AG04449 (cell line): Measurements from ENCODE around the gene SPIRE1.

Source experiments
- CTCF ChIA-PET: fragments of 350-600 bp; formaldehyde crosslinking; extraction: SDS; loops from one replicate; lab custom pipeline; 2021; ENCODE audit warnings: antibody characterized with exemption; lab: Yijun Ruan, JAX
- POLR2A ChIA-PET: fragments of 400-600, 350-600 bp; formaldehyde crosslinking; extraction: SDS; loops from one replicate; lab custom pipeline; 2020; ENCODE audit warnings: antibody characterized with exemption, inconsistent platforms; lab: Yijun Ruan, JAX
- DNase-seq: peaks from one replicate; pipeline ENCODE4 v3.0.0-alpha.2; 2010; ENCODE audit warnings: low read depth, low spot score
- H3K4me3 ChIP-seq: 2 replicates; pipeline ENCODE4 v1.5.1; 2011; ENCODE audit warnings: low read depth, mild to moderate bottlenecking, control low read depth, low read length
- CTCF ChIP-seq: IDR thresholded peaks from one replicate; pipeline ENCODE4 v1.5.1; 2011; ENCODE audit warnings: mild to moderate bottlenecking, moderate library complexity, low read length, control low read depth, inconsistent platforms; ENCODE audit not compliant: insufficient read depth; ENCODE audit errors: missing control alignments

SPIRE1 gene

GRCh38 chr18:12443551-12443950 is 214.4 kb downstream of the SPIRE1 start:
- ChIA-PET CTCF (no interaction called here), POLR2A (no interaction called here)
- TF ChIP-seq CTCF, result no peak
- no peak overlapping the region for H3K4me3 ChIP-seq
- no peak for DNase-seq

GRCh38 chr18:12442946-12443345 is 215.0 kb downstream of the SPIRE1 start:
- DNase-seq, result peak; percentile 9
- no peak for TF ChIP-seq CTCF
- ChIA-PET POLR2A (no interaction called here), CTCF (no interaction called here)
- no peak overlapping the region for H3K4me3 ChIP-seq

- CTCF ChIA-PET, result interaction anchor here (1.0 to 1.2 kb wide), 2 partner anchors 50 to 218 kb away, joined by 3 read pairs; no protein-coding TSS in a partner anchor
- no peak for TF ChIP-seq CTCF
- POLR2A ChIA-PET, result no interaction called here
- H3K4me3 ChIP-seq, result no peak overlapping the region
- DNase-seq, result no peak
Measured at GRCh38 chr18:12441475-12442034, 216.4 kb downstream of the SPIRE1 start.

GRCh38 chr18:12438257-12438656 is 219.7 kb downstream of the SPIRE1 start:
- ChIA-PET POLR2A (interaction anchor here (0.6 to 1.3 kb wide), 2 partner anchors 9 to 12 kb away, joined by 3 to 5 read pairs; no protein-coding TSS in a partner anchor), CTCF (no interaction called here)

GRCh38 chr18:12435867-12436266 is 222.0 kb downstream of the SPIRE1 start:
- H3K4me3 ChIP-seq, result no peak overlapping the region
- POLR2A ChIA-PET, result no interaction called here
- no peak for TF ChIP-seq CTCF
- CTCF ChIA-PET, result no interaction called here
- DNase-seq, result no peak

More at GRCh38 chr18:12438257-12438656, 219.7 kb downstream of the SPIRE1 start:
- no peak for DNase-seq
- H3K4me3 ChIP-seq, result no peak overlapping the region
- TF ChIP-seq CTCF, result no peak

GRCh38 chr18:12434541-12434929 is 223.4 kb downstream of the SPIRE1 start:
- TF ChIP-seq CTCF, result no peak
- DNase-seq, result no peak
- POLR2A ChIA-PET, result no interaction called here
- CTCF ChIA-PET, result interaction anchor here (1.5 kb wide), 1 partner anchor 11 kb away, joined by 4 read pairs; no protein-coding TSS in a partner anchor
- H3K4me3 ChIP-seq, result no peak overlapping the region
